ENCODE data around the gene CCND1. TPM values are rescaled to one million over a fixed set of nuclear protein-coding genes. Genes with fewer than 3 reads are reported as not detected.

Gene CCND1
- polyA plus RNA-seq, 1 experiment = 249 TPM

- no peak for DNase-seq (ENCODE audit: low read depth, low spot score)
- no peak for TF ChIP-seq CTCF (IDR thresholded peaks at IDR 0.05; ENCODE audit: low read depth, low read length)
- CTCF ChIA-PET = interaction anchor here (1.1 to 1.6 kb wide), 2 partner anchors 9 to 562 kb away, joined by 3 to 4 read pairs; no protein-coding TSS in a partner anchor
- Histone ChIP-seq H3K27me3 (ENCODE audit: control insufficient read depth, insufficient read depth, low read length) (no peaks in the 10 kb centered on the region), H3K4me3 (ENCODE audit: low read depth, low read length) (no peak overlapping the region), H3K27ac (ENCODE audit: low read depth, low read length) (no peak overlapping the region), H3K9me3 (ENCODE audit: control insufficient read depth, insufficient read depth, low read length) (no peaks in the 10 kb centered on the region)
- POLR2A ChIA-PET = no interaction called here
Observed at GRCh38 chr11:69661413-69661715, 20.4 kb downstream of the CCND1 start.

GRCh38 chr11:69662021-69662698, 21.2 kb downstream of the CCND1 start:
- Histone ChIP-seq H3K27me3 (ENCODE audit: control insufficient read depth, insufficient read depth, low read length) (no peaks in the 10 kb centered on the region), H3K27ac (ENCODE audit: low read depth, low read length) (no peak overlapping the region), H3K9me3 (ENCODE audit: control insufficient read depth, insufficient read depth, low read length) (no peaks in the 10 kb centered on the region; the same call in 1 of the 2 replicates), H3K4me3 (ENCODE audit: low read depth, low read length) (no peak overlapping the region)
- no peak for DNase-seq (ENCODE audit: low read depth, low spot score)
- CTCF ChIA-PET = interaction anchor here (1.1 to 1.6 kb wide), 2 partner anchors 8 to 563 kb away, joined by 3 to 4 read pairs; no protein-coding TSS in a partner anchor
- POLR2A ChIA-PET = interaction anchor here (0.8 kb wide), 1 partner anchor 12 kb away, joined by 3 read pairs; no protein-coding TSS in a partner anchor
- peak; percentile 41 for TF ChIP-seq CTCF (IDR thresholded peaks at IDR 0.05; ENCODE audit: low read depth, low read length)

GRCh38 chr11:69662806-69663205, 21.9 kb downstream of the CCND1 start:
- no peak for DNase-seq (ENCODE audit: low read depth, low spot score)
- no peaks in the 10 kb centered on the region; the same call in 1 of the 2 replicates for H3K9me3 ChIP-seq (ENCODE audit: control insufficient read depth, insufficient read depth, low read length)
- TF ChIP-seq CTCF (IDR thresholded peaks at IDR 0.05; ENCODE audit: low read depth, low read length) = no peak
- H3K27me3 ChIP-seq (ENCODE audit: control insufficient read depth, insufficient read depth, low read length) = no peaks in the 10 kb centered on the region
- no peak overlapping the region for H3K27ac ChIP-seq (ENCODE audit: low read depth, low read length)
- ChIA-PET CTCF (interaction anchor here (1.6 kb wide), 1 partner anchor 563 kb away, joined by 4 read pairs; no protein-coding TSS in a partner anchor), POLR2A (interaction anchor here (0.8 kb wide), 1 partner anchor 12 kb away, joined by 3 read pairs; no protein-coding TSS in a partner anchor)
- no peak overlapping the region for H3K4me3 ChIP-seq (ENCODE audit: low read depth, low read length)

- H3K27ac ChIP-seq (ENCODE audit: low read depth, low read length) = no peak overlapping the region
- H3K27me3 ChIP-seq (ENCODE audit: control insufficient read depth, insufficient read depth, low read length) = no peaks in the 10 kb centered on the region
- CTCF ChIA-PET = no interaction called here
- no peaks in the 10 kb centered on the region; the same call in 1 of the 2 replicates for H3K9me3 ChIP-seq (ENCODE audit: control insufficient read depth, insufficient read depth, low read length)
- POLR2A ChIA-PET = no interaction called here
- H3K4me3 ChIP-seq (ENCODE audit: low read depth, low read length) = no peak overlapping the region
- no peak for TF ChIP-seq CTCF (IDR thresholded peaks at IDR 0.05; ENCODE audit: low read depth, low read length)
- no peak for DNase-seq (ENCODE audit: low read depth, low spot score)
Observed at GRCh38 chr11:69663326-69663725, 22.4 kb downstream of the CCND1 start.

- H3K4me3 ChIP-seq (ENCODE audit: low read depth, low read length) = no peak overlapping the region
- POLR2A ChIA-PET = no interaction called here
- CTCF ChIA-PET = no interaction called here
Observed at GRCh38 chr11:69664103-69664775, 23.3 kb downstream of the CCND1 start.

More at GRCh38 chr11:69664103-69664775, 23.3 kb downstream of the CCND1 start:
- DNase-seq (ENCODE audit: low read depth, low spot score) = no peak
- no peaks in the 10 kb centered on the region; the same call in 1 of the 2 replicates for H3K9me3 ChIP-seq (ENCODE audit: control insufficient read depth, insufficient read depth, low read length)
- no peak overlapping the region for H3K27ac ChIP-seq (ENCODE audit: low read depth, low read length)
- TF ChIP-seq CTCF (IDR thresholded peaks at IDR 0.05; ENCODE audit: low read depth, low read length) = no peak
- no peaks in the 10 kb centered on the region for H3K27me3 ChIP-seq (ENCODE audit: control insufficient read depth, insufficient read depth, low read length)
